Osteoblast (primary cell): ENCODE results near the gene SGK1. TPM values are rescaled to one million over a fixed set of nuclear protein-coding genes. Genes with fewer than 3 reads are reported as not detected.

Experiments
- DNase-seq: peaks from one replicate; pipeline ENCODE4 v3.0.0; 2011; ENCODE audit warnings: low spot score, mixed read lengths; ENCODE audit not compliant: insufficient read length; ENCODE audit errors: missing footprints
- H2AFZ ChIP-seq: 2 replicates; pipeline ENCODE4 v1.6.0; 2011; ENCODE audit warnings: mild to moderate bottlenecking, low read length
- H3K27ac ChIP-seq: 2 replicates; pipeline ENCODE4 v1.5.1; 2011; ENCODE audit warnings: mild to moderate bottlenecking, low read depth, low read length, moderate library complexity
- H3K27me3 ChIP-seq: 2 replicates; pipeline ENCODE4 v1.6.0; 2012; ENCODE audit warnings: mild to moderate bottlenecking, control low read depth, inconsistent platforms, low read length, moderate library complexity; ENCODE audit not compliant: insufficient read depth
- H3K36me3 ChIP-seq: 2 replicates; pipeline ENCODE4 v1.5.1; 2011; ENCODE audit warnings: mild to moderate bottlenecking, low read length, control low read depth, moderate library complexity; ENCODE audit not compliant: insufficient read depth
- H3K4me1 ChIP-seq: 2 replicates; pipeline ENCODE4 v1.5.1; 2011; ENCODE audit warnings: mild to moderate bottlenecking, low read length, control low read depth, moderate library complexity; ENCODE audit not compliant: insufficient read depth
- H3K4me2 ChIP-seq: 2 replicates; pipeline ENCODE4 v1.6.0; 2011; ENCODE audit warnings: mild to moderate bottlenecking, low read length; ENCODE audit not compliant: insufficient read depth
- H3K4me3 ChIP-seq: fragments of 200-600 bp; sonication (generic); 3 replicates; pipeline ENCODE4 v1.5.1; 2012; ENCODE audit warnings: mild to moderate bottlenecking, low read length, inconsistent platforms; ENCODE audit not compliant: insufficient read depth
- H3K79me2 ChIP-seq: 2 replicates; pipeline ENCODE4 v1.6.0; 2012; ENCODE audit warnings: mild to moderate bottlenecking, low read length, control low read depth, inconsistent platforms; ENCODE audit not compliant: insufficient read depth
- H3K9me3 ChIP-seq: 2 replicates; pipeline ENCODE4 v1.5.1; 2011; ENCODE audit warnings: low read depth, low read length, control low read depth
- H4K20me1 ChIP-seq: 2 replicates; pipeline ENCODE4 v1.6.0; 2012; ENCODE audit warnings: mild to moderate bottlenecking, low read length, control low read depth; ENCODE audit not compliant: insufficient read depth
- total RNA-seq: library from RNA; depleted of rRNA; stranded (reverse); fragments of >200 nt; gene quantifications from 2 replicates; pipeline ENCODE4 v1.2.3, GENCODE V29; 2012
- TF ChIP-seq, protein P1 (sequence below): IDR thresholded peaks from 2 replicates; pipeline ENCODE4 v1.5.1; 2011; ENCODE audit warnings: mild to moderate bottlenecking, low read depth, low read length, moderate library complexity; ENCODE audit errors: extremely low read depth

SGK1 gene
- total RNA-seq, 1 donor, result 91.6 TPM

DNA sequence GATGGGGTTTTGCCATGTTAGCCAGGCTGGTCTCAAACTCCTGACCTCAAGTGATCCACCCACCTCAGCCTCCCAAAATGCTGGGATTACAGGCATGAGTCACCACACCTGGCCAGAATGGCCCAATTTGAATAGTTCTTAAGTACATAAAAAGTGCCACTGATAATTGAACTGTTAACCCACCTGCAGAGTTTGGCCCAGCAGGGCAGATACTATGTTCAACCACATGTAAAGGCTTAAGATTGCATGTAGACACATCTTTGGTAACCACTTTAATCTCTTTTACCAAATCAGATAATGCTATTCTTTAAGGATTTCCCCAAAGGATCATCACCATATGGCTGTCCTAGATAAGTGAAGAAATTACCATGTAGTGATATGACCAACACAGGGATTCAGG, 21.3 kb upstream of the SGK1 start:
- Histone ChIP-seq H3K9me3 (no peaks in the 10 kb centered on the region), H3K27ac (no peak overlapping the region), H3K36me3 (no peaks in the 10 kb centered on the region), H3K4me3 (no peak overlapping the region), H3K4me1 (peaks cover 4% of the 10 kb centered on the region), H3K79me2 (no peaks in the 10 kb centered on the region), H2AFZ (no peak overlapping the region), H3K4me2 (no peak overlapping the region), H3K27me3 (no peaks in the 10 kb centered on the region), H4K20me1 (no peaks in the 10 kb centered on the region)
- TF ChIP-seq, protein P1, sequence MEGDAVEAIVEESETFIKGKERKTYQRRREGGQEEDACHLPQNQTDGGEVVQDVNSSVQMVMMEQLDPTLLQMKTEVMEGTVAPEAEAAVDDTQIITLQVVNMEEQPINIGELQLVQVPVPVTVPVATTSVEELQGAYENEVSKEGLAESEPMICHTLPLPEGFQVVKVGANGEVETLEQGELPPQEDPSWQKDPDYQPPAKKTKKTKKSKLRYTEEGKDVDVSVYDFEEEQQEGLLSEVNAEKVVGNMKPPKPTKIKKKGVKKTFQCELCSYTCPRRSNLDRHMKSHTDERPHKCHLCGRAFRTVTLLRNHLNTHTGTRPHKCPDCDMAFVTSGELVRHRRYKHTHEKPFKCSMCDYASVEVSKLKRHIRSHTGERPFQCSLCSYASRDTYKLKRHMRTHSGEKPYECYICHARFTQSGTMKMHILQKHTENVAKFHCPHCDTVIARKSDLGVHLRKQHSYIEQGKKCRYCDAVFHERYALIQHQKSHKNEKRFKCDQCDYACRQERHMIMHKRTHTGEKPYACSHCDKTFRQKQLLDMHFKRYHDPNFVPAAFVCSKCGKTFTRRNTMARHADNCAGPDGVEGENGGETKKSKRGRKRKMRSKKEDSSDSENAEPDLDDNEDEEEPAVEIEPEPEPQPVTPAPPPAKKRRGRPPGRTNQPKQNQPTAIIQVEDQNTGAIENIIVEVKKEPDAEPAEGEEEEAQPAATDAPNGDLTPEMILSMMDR, result no peak
- DNase-seq, result no peak

DNA sequence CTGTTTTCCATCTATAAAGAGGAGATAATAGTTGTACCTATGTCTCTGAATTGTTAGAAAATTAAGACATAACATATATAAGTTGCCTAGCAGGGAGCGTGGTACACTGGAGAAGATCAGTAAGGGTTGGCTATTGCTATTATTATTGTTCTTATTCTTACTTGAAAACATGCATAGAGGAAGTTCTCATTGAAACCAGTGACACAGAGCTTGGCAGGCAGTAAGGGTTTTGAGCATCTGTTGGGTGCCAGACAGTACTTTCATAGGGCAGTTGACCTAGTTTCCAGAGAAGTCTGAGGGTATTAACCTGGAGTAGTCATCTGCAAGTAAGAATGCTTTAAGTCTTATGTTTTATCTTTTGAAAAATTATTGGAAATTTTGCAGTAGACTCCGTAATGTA, 13.3 kb upstream of the SGK1 start:
- Histone ChIP-seq H3K79me2 (no peaks in the 10 kb centered on the region), H2AFZ (no peak overlapping the region), H3K4me3 (no peak overlapping the region), H4K20me1 (no peaks in the 10 kb centered on the region), H3K4me2 (no peak overlapping the region), H3K36me3 (no peaks in the 10 kb centered on the region), H3K4me1 (no peaks in the 10 kb centered on the region), H3K9me3 (no peaks in the 10 kb centered on the region), H3K27ac (no peak overlapping the region), H3K27me3 (no peaks in the 10 kb centered on the region)
- no peak for DNase-seq
- TF ChIP-seq, protein P1, result no peak

DNA sequence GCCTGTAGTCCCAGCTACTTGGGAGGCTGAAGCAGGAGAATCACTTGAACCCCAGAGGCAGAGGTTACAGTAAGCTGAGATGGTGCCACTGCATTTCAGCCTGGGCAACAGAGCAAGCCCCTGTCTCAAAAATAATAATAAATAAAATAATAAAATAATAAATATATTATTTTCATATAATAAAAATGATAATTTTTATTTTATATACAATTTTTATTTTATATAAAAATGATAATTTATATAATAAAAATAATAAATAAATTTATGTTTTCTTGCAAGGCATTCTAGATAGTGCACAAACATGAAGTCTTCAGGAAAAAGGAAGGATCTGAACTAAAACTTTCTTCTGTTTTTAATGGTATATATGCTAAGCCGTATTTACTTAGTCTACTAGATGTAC, 12.6 kb upstream of the SGK1 start:
- H4K20me1 ChIP-seq, result no peaks in the 10 kb centered on the region
- H3K4me1 ChIP-seq, result no peaks in the 10 kb centered on the region
- no peaks in the 10 kb centered on the region for H3K36me3 ChIP-seq
- H3K79me2 ChIP-seq, result no peaks in the 10 kb centered on the region
- DNase-seq, result no peak
- H2AFZ ChIP-seq, result no peak overlapping the region
- TF ChIP-seq, protein P1, result no peak
- no peaks in the 10 kb centered on the region for H3K9me3 ChIP-seq
- no peak overlapping the region for H3K4me3 ChIP-seq
- no peaks in the 10 kb centered on the region for H3K27me3 ChIP-seq
- H3K4me2 ChIP-seq, result no peak overlapping the region
- H3K27ac ChIP-seq, result no peak overlapping the region

DNA sequence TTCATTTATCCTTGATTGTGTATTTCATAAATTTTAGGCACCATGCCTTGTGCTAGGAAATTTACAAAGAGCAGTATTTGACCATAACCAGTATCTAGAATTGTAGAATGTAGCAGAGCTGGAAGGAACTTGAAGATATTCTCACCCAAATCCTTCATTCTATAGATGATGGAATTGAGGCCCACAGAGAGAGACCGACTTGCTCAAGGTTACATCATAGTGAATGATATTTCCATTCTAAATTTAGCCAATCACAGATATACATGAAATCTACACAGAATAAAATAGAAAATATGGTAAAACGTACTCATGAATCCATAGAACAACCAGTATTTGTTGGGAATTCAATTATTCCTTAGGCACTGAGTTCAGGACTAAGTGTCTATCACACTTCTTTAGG, 10.9 kb upstream of the SGK1 start:
- Histone ChIP-seq H3K9me3 (no peaks in the 10 kb centered on the region), H3K27me3 (no peaks in the 10 kb centered on the region), H4K20me1 (no peaks in the 10 kb centered on the region), H2AFZ (no peak overlapping the region), H3K4me1 (no peaks in the 10 kb centered on the region), H3K4me2 (no peak overlapping the region), H3K36me3 (no peaks in the 10 kb centered on the region), H3K79me2 (no peaks in the 10 kb centered on the region), H3K27ac (no peak overlapping the region), H3K4me3 (no peak overlapping the region)
- no peak for DNase-seq
- TF ChIP-seq, protein P1, result no peak
